OCI-LY3 (cell line): Measurements from ENCODE around the gene DENND1A.

Source experiments
- H2AFZ ChIP-seq: fragments of 200-600, 300-600 bp; shearing (Covaris generic); 2 replicates; pipeline ENCODE4 v1.6.0; 2014; ENCODE audit warnings: antibody characterized with exemption, low read depth, low read length
- H3K27ac ChIP-seq: fragments of 200-600, 300-600 bp; sonication (generic); 2 replicates; pipeline ENCODE4 v1.5.1; 2014; ENCODE audit warnings: mild to moderate bottlenecking, low read length, moderate library complexity, mixed read lengths
- H3K27me3 ChIP-seq: fragments of 200-600, 300-600 bp; sonication (generic); 2 replicates; pipeline ENCODE4 v1.6.1; 2014; ENCODE audit warnings: low read depth, low read length, mixed read lengths
- H3K36me3 ChIP-seq: fragments of 200-600, 300-600 bp; sonication (generic); replicated peaks from 2 replicates; pipeline ENCODE3; 2014; ENCODE audit warnings: low read depth, low read length, mixed read lengths
- H3K4me1 ChIP-seq: fragments of 300-600, 200-600 bp; sonication (generic); 2 replicates; pipeline ENCODE4 v1.6.1; 2014; ENCODE audit warnings: low read length, mixed read lengths
- H3K4me2 ChIP-seq: fragments of 200-600, 300-600 bp; sonication (generic); 2 replicates; pipeline ENCODE4 v1.6.1; 2014; ENCODE audit warnings: low read length, mixed read lengths
- H3K4me3 ChIP-seq: fragments of 300-600, 200-600 bp; sonication (generic); 2 replicates; pipeline ENCODE4 v1.5.1; 2014; ENCODE audit warnings: antibody characterized with exemption, mild to moderate bottlenecking, low read length, moderate library complexity
- H3K79me2 ChIP-seq: fragments of 300-600, 200-600 bp; shearing (Covaris generic); 2 replicates; pipeline ENCODE4 v1.6.1; 2014; ENCODE audit warnings: mild to moderate bottlenecking, low read length, mixed read lengths
- H3K9ac ChIP-seq: fragments of 300-600, 200-600 bp; shearing (Covaris generic); 2 replicates; pipeline ENCODE4 v1.6.0; 2014; ENCODE audit warnings: mild to moderate bottlenecking, low read length, moderate library complexity
- H3K9me3 ChIP-seq: fragments of 200-600, 300-600 bp; shearing (Covaris generic); 2 replicates; pipeline ENCODE4 v1.6.1; 2014; ENCODE audit warnings: low read length, mixed read lengths; ENCODE audit not compliant: insufficient read depth
- H4K20me1 ChIP-seq: fragments of 200-600, 300-600 bp; sonication (generic); 2 replicates; pipeline ENCODE4 v1.6.1; 2016; ENCODE audit warnings: low read length, mixed read lengths; ENCODE audit not compliant: insufficient read depth
- CTCF ChIP-seq: fragments of 200-600, 300-600 bp; sonication (generic); IDR thresholded peaks from 2 replicates; pipeline ENCODE4 v1.5.1; 2014; ENCODE audit warnings: antibody characterized with exemption, low read length, low read depth
- EZH2phosphoT487 ChIP-seq: fragments of 200-600 bp; shearing (Covaris generic); IDR thresholded peaks from 2 replicates; pipeline ENCODE4 v1.6.1; 2018; ENCODE audit warnings: antibody characterized with exemption, mixed run types, low read depth

Gene DENND1A

GRCh38 chr9:123509646-123510045 lies 420.3 kb downstream of the DENND1A start:
- no peaks in the 10 kb centered on the region for H3K36me3 ChIP-seq
- peaks cover 7% of the 10 kb centered on the region; the same call in 1 of the 2 replicates for H4K20me1 ChIP-seq
- TF ChIP-seq EZH2phosphoT487 (no peak), CTCF (no peak)
- no peaks in the 10 kb centered on the region for H3K79me2 ChIP-seq
- H2AFZ ChIP-seq, result no peak overlapping the region
- no peaks in the 10 kb centered on the region for H3K9me3 ChIP-seq
- H3K4me1 ChIP-seq, result no peaks in the 10 kb centered on the region
- no peak overlapping the region for H3K27ac ChIP-seq
- H3K4me3 ChIP-seq, result no peak overlapping the region
- H3K27me3 ChIP-seq, result no peaks in the 10 kb centered on the region
- no peak overlapping the region for H3K9ac ChIP-seq
- H3K4me2 ChIP-seq, result no peak overlapping the region

GRCh38 chr9:123508048-123508447 lies 421.9 kb downstream of the DENND1A start:
- Histone ChIP-seq H3K4me3 (no peak overlapping the region), H3K9ac (no peak overlapping the region), H2AFZ (no peak overlapping the region)

GRCh38 chr9:123505496-123505895 lies 424.4 kb downstream of the DENND1A start:
- Histone ChIP-seq H4K20me1 (peaks cover 7% of the 10 kb centered on the region; the same call in 1 of the 2 replicates), H3K4me3 (no peak overlapping the region), H3K4me2 (no peak overlapping the region), H3K9me3 (no peaks in the 10 kb centered on the region), H3K9ac (no peak overlapping the region), H3K27ac (no peak overlapping the region), H3K4me1 (no peaks in the 10 kb centered on the region), H2AFZ (no peak overlapping the region), H3K79me2 (no peaks in the 10 kb centered on the region), H3K36me3 (no peaks in the 10 kb centered on the region), H3K27me3 (no peaks in the 10 kb centered on the region)
- no peak for TF ChIP-seq CTCF
- TF ChIP-seq EZH2phosphoT487, result no peak

More at GRCh38 chr9:123508048-123508447, 421.9 kb downstream of the DENND1A start:
- no peaks in the 10 kb centered on the region for H3K27me3 ChIP-seq
- no peaks in the 10 kb centered on the region for H3K36me3 ChIP-seq
- no peaks in the 10 kb centered on the region for H3K79me2 ChIP-seq
- no peak overlapping the region for H3K4me2 ChIP-seq
- H3K4me1 ChIP-seq, result no peaks in the 10 kb centered on the region
- H4K20me1 ChIP-seq, result peaks cover 7% of the 10 kb centered on the region; the same call in 1 of the 2 replicates
- H3K9me3 ChIP-seq, result no peaks in the 10 kb centered on the region
- H3K27ac ChIP-seq, result no peak overlapping the region
- TF ChIP-seq CTCF, result no peak
- no peak for TF ChIP-seq EZH2phosphoT487

GRCh38 chr9:123500336-123500735 lies 429.6 kb downstream of the DENND1A start:
- Histone ChIP-seq H3K9me3 (no peaks in the 10 kb centered on the region), H3K4me2 (no peak overlapping the region), H4K20me1 (peaks cover 15% of the 10 kb centered on the region; the same call in 1 of the 2 replicates)

More at GRCh38 chr9:123500336-123500735, 429.6 kb downstream of the DENND1A start:
- H3K36me3 ChIP-seq, result no peaks in the 10 kb centered on the region
- H3K79me2 ChIP-seq, result no peaks in the 10 kb centered on the region
- no peaks in the 10 kb centered on the region for H3K4me1 ChIP-seq
- H2AFZ ChIP-seq, result no peak overlapping the region
- no peak overlapping the region for H3K27ac ChIP-seq
- TF ChIP-seq EZH2phosphoT487 (no peak), CTCF (no peak)
- no peak overlapping the region for H3K4me3 ChIP-seq
- H3K9ac ChIP-seq, result no peak overlapping the region
- H3K27me3 ChIP-seq, result no peaks in the 10 kb centered on the region
